HepG2 (cell line): Measurements from ENCODE around the gene TBXAS1.

ENCODE experiments used
- ATF1 ChIP-seq: IDR thresholded peaks from 2 replicates; pipeline ENCODE4 v1.6.1; 2016; ENCODE audit warnings: mild to moderate bottlenecking, control low read depth
- ATF7-NPFF ChIP-seq: sonication (generic); formaldehyde crosslinking; IDR thresholded peaks from 2 replicates; pipeline ENCODE4 v1.8.1; 2023; ENCODE audit warnings: mild to moderate bottlenecking, low read depth, missing genetic modification reagents, moderate library complexity
- CSRNP2 ChIP-seq: sonication (generic); formaldehyde crosslinking; conservative IDR thresholded peaks from 2 replicates; pipeline ENCODE4 v1.8.0; 2022; ENCODE audit warnings: low read depth, missing genetic modification reagents
- CTCF ChIP-seq: sonication (generic); formaldehyde crosslinking; IDR thresholded peaks from 2 replicates; pipeline ENCODE4 v1.5.0; 2020; ENCODE audit warnings: mild to moderate bottlenecking, missing genetic modification reagents, moderate library complexity
- POLR2AphosphoS5 ChIP-seq: IDR thresholded peaks from 2 replicates; pipeline ENCODE4 v1.6.1; 2012; ENCODE audit warnings: low read depth, low read length
- RAD21 ChIP-seq: fragments of 450-650 bp; formaldehyde crosslinking; IDR thresholded peaks from 2 replicates; pipeline ENCODE4 v1.5.0; 2020; ENCODE audit warnings: mild to moderate bottlenecking
- RNF2 ChIP-seq: fragments of 450-650 bp; conservative IDR thresholded peaks from 2 replicates; pipeline ENCODE4 v1.6.1; 2016; ENCODE audit warnings: low read depth
- SMC3 ChIP-seq: IDR thresholded peaks from 2 replicates; pipeline ENCODE4 v1.6.1; 2011; ENCODE audit warnings: low read length, improper control_type of control experiment
- SOX13 ChIP-seq, 3 experiments: fragments of 450-650 bp in 1 of 3; sonication (generic) in 1 of 3; formaldehyde crosslinking in 1 of 3; IDR thresholded peaks in 2 of 3; conservative IDR thresholded peaks in 1 of 3; 2 replicates each; pipeline versions ENCODE4 v1.5.0 to v1.6.1; 2016 to 2020; ENCODE audit warnings: antibody characterized with exemption in 1 of 3, mild to moderate bottlenecking in 1 of 3, missing compliant biosample characterization in 1 of 3, missing genetic modification reagents in 1 of 3, moderate library complexity in 1 of 3
- SP1 ChIP-seq, 2 experiments: fragments of 450-650 bp in 1 of 2; sonication (generic) in 1 of 2; formaldehyde crosslinking in 1 of 2; IDR thresholded peaks; 2 replicates each; pipeline versions ENCODE4 v1.4.0 to v1.6.1; 2016 to 2020; ENCODE audit warnings: missing genetic modification reagents in 1 of 2
- SRSF1 ChIP-seq: fragments of 200-400 bp; formaldehyde crosslinking; optimal IDR thresholded peaks from 2 replicates; pipeline ENCODE3; 2017; ENCODE audit warnings: mild to moderate bottlenecking, low read depth, low read length, moderate library complexity
- TARDBP ChIP-seq: sonication (generic); formaldehyde crosslinking; IDR thresholded peaks from 2 replicates; pipeline ENCODE4 v1.8.0; 2022; ENCODE audit warnings: mild to moderate bottlenecking, missing genetic modification reagents
- ZNF276 ChIP-seq: sonication (generic); formaldehyde crosslinking; IDR thresholded peaks from 2 replicates; pipeline ENCODE4 v1.4.0; 2020; ENCODE audit warnings: mild to moderate bottlenecking, low read depth, missing genetic modification reagents
- ZNF607 ChIP-seq: sonication (generic); formaldehyde crosslinking; IDR thresholded peaks from 2 replicates; pipeline ENCODE4 v1.5.1; 2020; ENCODE audit warnings: missing genetic modification reagents, mild to moderate bottlenecking, borderline replicate concordance

GRCh38 chr7:139982927-139983920 lies 154.2 kb downstream of the TBXAS1 start:
- TF ChIP-seq SP1 (IDR thresholded peaks at IDR 0.05) (no peak), SP1 (CRISPR knock-in tag; IDR thresholded peaks at IDR 0.05) (no peak), SRSF1 (no peak), CSRNP2 (no peak), ATF1 (CRISPR knock-in tag) (no peak), SMC3 (no peak), SOX13 (IDR thresholded peaks at IDR 0.05) (no peak), SOX13 (CRISPR knock-in tag; conservative IDR thresholded peaks at IDR 0.05 in 1 of 2, IDR thresholded peaks at IDR 0.05 in 1 of 2) (no peak), RAD21 (CRISPR knock-in tag) (no peak), POLR2AphosphoS5 (no peak), ATF7-NPFF (CRISPR knock-in tag) (no peak), CTCF (CRISPR knock-in tag) (no peak), ZNF276 (CRISPR knock-in tag) (no peak), RNF2 (no peak), TARDBP (CRISPR knock-in tag) (no peak), ZNF607 (CRISPR knock-in tag) (no peak)
